GM21717 (cell line): Measurements from ENCODE around the gene RILPL2.
"Not testable (repeated sequence)": the region's sequence is repeated elsewhere in the genome, so short reads cannot be mapped to it uniquely, and the experiment has no call there.

ENCODE experiments used
- ATAC-seq: cut with Tn5 transposase; IDR thresholded peaks from one replicate; pipeline ENCODE4 v1.9.1; 2021; ENCODE audit warnings: mild to moderate bottlenecking, moderate library complexity; ENCODE audit not compliant: unreplicated experiment

The RILPL2 gene

DNA sequence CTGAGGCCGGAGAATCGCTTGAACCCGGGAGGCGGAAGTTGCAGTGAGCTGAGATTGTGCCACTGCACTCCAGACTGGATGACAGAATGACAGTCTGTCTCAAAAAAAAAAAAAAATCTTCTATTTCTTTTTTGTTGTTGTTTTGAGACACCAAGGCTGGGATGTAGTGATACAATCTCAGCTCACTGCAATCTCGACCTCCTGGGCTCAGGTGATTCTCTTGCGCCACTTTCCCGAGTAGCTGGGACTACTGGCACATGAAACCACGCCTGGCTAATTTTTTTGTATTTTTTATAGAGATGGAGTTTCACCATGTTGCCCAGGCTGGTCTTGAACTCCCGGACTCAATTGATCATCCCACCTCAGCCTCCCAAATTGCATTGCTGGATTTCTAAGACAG is 14.2 kb upstream of the RILPL2 start:
- no peak for ATAC-seq

DNA sequence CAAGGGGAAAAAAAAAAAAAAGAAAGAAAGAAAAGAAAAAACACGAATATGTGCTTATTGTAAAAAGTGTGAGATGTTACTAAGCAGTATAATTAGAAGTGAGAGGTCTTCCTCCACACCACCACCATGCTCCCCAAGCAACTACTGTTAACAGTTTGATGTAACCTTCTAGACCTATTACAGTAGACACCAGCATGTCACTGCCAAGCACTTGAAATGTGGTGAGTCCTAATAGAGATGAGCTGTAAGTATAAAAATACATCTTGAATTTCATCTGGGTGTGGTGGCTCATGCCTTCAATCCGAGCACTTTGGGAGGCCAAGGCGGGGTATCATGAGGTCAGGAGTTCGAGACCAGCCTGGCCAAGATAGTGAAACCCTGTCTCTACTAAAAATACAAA is 13.4 kb upstream of the RILPL2 start:
- ATAC-seq: no peak

DNA sequence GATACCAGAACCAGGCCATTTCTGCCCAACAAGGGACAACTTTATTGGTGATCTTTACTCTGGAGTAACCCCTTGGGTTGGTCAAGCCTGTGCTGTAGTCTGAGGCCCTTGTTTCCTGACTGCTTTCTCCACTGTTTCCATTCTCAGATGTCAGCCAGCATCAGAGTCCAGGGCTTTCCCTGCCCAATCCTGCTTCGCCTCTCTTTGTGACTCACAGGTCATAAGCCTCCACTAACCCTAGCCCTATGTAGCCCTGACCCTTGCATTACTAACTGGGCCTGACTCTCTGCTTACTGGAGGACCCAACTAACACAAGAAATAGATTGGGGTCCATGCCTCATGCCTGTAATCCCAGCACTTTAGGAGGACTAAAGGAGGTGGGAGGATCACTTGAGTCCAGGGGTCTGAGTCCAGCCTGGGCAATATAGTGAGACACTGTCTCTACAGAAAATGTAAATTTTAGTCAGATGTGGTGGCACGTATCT is 12.8 kb upstream of the RILPL2 start:
- no peak for ATAC-seq

DNA sequence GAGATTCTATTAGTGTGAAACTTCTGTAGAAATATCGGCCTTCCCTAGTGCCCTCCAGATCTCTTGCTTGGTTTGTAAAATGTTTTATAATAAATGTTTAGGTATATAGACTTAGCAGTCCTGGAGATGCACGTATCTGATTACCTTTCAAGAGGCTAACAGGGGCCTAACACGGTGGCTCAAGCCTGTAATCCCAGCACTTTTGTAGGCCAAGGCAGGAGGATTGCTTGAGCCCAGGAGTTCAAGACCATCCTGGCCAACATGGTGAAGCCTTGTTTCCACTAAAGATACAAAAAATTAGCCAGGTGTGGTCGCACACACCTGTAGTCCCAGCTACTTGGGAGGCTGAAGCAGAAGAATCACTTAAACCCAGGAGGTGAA is 9.8 kb upstream of the RILPL2 start:
- no peak for ATAC-seq

DNA sequence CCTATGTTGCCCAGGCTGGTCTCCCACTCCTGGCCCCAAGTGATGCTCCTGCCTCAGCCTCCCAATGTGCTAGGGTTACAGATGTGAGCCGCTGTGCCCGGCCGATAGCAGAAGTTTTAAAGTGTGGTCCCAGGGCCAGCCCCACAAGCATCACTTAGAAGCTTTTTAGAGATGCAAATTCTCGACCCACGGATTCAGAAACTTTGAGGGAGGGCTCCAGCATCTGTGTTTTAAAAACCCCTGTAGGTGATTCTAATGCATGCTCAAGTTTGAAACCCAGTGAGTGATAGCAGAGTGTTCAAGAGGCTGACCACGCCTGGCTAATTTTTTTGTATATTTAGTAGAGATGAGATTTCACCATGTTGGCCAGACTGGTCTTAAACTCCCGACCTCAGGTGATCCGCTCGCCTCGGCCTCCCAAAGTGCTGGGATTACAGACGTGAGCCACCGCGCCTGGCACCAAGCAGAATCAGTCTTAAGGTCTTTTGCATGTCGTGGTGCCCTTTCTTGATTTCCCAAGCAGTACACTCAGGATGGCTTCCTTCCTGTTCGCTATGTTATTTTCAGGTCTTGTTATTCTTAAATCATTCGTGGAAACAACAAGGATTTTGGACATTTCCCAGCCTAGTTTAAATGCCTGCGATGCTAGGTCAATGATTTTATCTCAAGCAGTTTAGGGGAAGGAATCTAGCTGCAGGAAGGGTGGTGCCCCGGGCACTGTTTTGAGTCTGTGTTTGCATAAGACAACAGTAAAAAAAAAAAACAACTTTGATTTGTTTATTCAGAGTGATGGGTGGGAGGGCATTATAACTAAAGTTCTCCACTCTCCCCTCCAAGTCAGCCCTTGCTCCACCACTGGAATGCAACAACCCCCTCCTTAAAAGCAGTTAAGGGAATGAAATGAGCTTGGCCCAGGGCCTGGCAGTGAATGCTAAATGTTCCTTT is 9.2 kb upstream of the RILPL2 start:
- ATAC-seq: no peak

DNA sequence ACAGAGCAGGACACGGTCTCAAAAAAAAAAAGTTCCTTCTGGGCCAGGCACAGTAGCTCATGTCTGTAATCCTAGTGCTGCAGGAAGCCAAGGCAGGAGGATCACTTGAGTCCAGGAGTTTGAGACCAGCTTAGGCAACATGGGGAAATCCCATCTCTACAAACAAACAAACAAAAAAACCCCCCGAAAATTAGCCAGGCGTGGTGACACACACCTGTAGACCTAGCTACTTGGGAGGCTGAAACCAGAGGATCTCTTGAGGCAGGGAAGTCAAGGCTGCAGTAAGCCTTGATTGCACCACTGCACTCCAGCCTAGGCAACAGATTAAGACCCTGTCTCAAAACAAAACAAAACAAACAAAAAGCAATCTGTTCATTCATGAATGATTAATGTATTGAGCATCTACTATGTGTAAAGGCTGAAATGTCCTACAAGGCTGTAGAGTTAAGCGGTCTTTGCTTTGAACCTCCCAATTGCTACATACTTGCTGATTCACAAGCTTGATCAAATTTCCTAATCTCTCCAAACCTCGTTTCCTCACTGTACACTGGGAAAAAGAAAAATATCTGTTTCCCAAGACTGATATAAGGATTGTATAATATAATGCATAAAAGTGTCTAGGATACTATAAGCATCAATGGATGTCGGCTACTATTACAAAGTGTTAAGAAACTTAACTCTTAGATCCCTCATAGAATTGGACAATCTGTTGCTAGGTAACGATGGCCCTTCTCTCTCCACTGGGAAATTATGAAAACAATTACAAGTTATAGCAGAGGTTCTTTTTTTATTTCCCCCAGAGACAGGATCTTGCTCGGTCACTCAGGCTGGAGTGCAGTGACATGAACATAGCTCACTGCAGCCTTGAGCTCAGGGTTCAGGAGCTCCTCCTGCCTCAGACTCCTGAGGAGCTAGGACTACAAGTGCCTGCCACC is 7.9 kb upstream of the RILPL2 start:
- ATAC-seq: no peak

DNA sequence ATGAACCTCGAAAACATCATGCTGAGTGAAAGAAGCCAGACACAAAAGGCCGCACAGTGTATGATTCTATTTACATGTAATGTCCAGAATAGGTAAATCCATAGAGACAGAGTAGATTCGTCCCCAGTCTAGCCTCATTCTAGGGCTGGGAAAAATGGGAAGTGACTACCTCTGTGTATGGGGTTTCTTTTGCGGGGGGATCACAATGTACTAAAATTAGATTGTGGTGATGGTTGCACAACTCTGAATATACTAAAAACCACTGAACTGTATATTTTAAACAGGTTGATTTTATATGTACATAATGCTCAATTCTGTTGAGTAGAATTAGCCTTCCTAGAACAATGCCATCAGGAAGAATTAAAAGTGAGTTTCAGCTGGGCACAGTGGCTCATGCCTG is 6.3 kb upstream of the RILPL2 start:
- no peak for ATAC-seq

DNA sequence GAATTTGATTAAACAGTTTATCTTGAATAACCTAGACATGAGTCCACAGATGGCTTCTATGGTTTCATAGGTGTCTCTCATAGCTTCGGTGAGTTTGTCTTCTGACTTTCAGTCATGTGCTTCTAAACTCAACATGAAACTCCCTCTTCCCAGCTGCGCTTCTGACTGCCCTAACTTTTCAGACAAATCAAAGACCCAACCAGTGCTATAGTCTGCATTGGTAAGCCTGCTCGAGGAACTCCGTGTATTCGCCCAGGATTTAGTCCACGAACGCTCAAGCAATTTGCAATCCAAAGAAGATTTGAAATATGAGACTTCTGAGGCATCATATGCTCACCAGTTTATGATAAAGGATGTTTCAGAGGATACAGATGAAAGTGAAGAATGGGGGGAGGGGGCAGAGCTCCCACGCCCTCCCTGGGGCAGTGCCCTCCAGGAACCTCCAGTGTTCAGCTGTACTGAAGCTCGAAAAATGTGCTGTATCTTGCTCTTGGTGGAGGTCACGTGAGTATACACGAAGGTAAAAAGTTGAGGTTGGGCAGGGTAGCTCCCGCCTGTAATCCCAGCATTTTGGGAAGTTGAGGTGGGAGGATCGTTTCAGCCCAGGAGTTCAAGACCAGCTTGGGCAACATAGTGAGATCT is 5.2 kb upstream of the RILPL2 start:
- peak; percentile 43 for ATAC-seq

DNA sequence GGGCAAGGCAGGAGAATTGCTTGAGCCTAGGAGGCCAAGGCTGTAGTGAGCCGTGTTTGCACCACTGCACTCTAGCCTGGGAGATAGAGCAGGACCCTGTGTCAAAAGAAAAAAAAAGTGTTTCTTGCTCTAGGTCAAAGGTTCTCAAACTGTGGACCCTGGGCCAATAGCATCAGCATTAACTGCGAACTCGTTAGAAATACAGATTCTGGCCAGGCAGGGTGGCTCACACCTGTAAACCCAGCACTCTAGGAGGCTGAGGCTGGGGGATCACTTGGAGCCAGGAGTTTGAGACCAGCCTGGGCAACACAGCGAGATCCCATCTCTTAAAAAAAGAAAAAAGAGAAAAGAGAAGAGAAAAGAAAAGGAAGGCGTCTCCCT is 858 bp downstream of the RILPL2 start:
- ATAC-seq: no peak

DNA sequence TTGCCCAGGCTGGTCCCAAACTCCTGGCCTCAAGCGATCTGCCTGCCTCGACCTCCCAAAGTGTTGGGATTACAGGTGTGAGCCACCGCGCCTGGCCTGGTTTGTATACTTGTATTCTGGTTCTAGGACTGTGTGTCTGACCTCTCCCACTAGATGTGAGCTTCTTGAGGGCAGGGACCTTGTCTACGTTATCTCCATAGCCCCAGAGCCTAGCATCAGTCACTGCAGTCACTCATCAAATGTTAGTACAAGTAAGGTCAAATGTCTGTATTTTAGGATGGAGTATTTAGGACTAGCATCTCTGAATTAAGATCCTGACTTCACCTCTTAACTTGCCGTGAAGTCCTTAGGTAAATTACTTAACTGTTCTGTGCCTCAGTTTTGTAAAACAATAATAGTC is 2.9 kb downstream of the RILPL2 start:
- no peak for ATAC-seq

DNA sequence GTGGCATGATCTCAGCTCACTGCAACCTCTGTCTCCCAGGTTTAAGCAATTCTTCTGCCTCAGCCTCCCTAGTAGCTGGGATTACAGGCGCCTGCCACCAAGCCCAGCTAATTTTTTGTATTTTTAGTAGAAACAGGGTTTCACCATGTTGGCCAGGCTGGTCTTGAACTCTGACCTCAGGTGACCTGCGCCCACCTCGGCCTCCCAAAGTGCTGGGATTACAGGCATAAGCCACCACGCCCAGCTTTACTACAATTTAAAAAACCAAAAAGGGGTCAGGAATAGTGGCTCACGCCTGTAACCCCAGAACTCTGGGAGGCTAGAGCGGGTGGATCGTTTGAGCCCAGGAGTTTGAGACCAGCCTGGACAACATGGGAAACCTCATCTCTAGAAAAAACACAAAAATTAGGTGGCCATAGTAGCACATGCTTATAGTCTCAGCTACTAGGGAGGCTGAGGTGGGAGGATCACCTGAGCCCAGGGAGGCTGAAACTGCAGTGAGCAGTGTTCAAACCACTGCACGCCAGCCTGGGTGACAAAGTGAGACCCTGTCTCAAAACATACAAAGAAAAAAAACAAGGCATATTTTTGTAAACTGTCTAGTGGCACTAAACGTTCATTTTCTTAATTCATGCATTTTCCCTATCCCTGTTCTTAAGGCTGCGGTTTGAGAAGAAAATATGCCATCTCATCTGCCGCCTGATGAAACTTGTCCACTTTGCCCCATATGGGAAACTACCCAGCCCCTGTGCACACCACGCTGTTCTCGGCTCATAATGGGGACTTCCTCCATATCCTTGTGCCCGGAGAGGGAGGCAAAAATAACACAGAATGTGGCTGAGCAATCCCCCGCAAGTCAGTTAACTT is 4.3 kb downstream of the RILPL2 start:
- peak; percentile 25 for ATAC-seq

DNA sequence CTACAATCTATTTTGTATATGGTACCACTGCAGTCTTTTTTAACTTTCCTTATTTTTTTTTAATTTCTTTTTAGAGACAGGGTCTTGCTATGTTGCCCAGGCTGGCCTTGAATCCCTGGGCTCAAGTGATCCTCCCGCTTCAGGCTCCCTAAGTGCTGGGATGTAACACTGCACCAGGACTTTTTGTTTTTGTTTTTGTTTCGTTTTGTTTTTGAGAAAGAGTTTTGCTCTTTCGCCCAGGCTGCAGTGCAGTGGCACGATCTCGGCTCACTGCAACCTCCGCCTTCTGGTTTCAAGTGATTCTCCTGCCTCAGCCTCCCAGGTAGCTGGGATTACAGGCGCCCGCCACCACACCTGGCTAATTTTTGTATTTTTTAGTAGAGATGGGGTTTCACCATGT is 7.4 kb downstream of the RILPL2 start:
- not testable (repeated sequence) for ATAC-seq

DNA sequence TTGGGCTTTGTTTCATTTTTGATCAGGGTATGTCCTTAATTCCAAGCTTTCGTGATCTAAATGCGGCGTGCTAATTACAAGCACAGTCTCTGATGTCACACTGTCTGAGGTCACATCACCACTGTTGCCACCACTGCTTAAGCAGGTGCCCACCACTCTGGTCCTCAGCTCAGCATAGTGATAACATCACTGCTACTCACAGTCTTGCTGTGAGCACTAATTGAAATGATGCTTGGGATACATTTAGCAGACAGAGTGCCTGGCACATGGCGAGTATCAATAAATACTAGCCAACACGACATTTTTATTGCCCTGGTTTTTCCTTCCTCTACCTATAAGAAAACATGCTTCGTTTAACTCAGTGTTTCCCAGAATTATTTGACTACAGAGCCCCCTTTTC is 7.9 kb downstream of the RILPL2 start:
- ATAC-seq: no peak

DNA sequence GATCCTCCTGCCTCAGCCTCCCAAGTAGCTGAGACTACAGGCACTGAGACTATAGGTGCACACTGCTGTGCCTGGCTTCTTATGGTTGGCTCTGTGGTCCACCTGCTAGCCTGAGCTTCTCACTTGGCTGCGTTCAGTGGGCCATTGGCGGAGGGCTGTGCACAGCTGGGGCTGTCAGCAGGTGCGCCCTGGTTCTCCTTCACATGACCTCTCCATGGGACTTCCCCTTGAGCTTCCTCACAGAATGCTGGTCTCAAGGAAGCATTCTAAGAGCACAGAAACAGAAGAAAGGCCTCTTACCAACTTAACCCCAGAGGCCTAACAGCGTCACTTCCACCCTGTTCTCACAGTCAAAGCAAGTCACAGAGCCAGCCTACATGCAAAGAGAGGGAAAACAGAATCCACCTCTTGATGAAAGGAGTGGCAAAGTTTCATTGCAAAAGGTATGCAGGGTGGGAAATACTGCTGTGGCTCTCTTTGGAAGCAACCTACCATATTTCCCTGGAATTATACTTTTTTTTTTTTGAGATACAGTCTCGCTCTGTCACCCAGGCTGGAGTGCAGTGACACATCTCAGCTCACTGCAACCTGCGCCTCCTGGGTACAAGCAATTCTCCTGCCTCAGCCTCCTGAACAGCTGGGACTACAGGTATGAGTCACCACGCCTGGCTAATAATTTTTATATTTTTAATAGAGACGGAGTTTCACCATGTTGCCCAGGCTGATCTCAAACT is 9.3 kb downstream of the RILPL2 start:
- ATAC-seq: peak; percentile 84

DNA sequence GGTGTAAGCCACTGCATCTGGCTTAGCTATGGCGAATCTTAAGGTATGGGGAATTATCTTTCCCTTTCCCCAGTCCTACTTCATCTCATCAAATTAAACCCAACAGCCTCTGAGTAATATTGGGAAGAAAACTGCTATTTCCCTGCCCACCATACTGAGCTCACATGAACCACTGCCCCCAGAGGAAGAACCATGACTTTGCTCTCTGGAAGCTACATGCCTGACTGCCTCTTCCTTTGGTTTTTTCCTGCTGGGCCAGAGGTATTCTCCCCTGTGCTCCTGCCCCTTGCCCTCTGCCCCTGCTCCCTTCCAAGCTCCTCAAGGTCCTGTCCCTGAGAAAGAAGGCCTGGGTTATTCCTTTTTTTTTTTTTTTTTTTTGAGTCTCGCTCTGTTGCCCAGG is 15.2 kb downstream of the RILPL2 start:
- no peak for ATAC-seq

DNA sequence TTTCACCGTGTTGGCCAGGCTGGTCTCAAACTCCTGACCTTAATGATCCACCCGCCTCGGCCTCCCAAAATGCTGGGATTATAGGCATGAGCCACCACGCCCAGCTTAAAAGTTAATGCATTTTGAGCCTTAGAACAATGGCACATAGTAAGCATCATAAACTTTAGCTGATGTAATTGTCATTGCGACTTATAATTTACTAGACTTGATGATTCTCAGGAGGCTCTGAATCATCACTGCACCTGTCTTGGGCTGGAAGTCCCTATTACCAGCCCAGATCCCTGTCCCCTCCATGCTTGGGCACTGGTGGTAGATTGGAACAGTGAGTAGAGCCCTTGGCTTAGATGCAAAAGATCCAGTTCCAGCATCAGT is 26.5 kb downstream of the RILPL2 start:
- ATAC-seq: no peak

DNA sequence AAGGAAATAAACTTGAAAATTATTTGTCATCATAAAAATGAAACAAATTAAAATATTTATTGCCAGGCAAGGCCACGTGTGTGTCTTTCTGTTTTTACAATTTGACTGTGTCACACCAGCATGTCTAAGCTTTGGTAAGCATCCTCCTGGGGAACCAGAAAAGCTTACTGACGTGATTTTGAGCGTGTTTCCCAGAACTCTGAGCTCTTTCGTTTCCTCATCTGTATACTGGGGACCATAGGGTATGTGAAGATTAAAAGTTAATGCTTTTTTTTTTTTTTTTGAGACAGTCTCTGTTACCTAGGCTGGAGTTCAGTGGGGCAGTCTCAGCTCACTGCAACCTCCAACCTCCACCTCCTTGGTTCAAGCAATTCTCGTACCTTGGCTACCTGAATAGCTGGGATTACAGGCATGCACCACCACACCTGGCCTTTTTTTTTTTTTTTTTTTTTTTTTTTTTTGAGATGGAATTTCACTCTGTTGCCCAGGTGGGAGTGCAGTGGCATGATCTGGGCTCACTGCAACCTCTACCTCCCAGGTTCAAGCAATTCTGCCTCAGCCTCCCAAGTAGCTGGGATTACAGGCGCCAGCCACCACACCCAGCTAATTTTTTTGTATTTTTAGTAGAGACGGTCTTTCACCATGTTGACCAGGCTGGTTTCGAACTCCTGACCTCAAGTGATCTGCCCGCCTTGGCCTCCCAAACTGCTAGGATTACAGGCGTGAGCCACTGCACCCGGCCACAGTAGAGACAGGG is 27.0 kb downstream of the RILPL2 start:
- ATAC-seq: not testable (repeated sequence)

DNA sequence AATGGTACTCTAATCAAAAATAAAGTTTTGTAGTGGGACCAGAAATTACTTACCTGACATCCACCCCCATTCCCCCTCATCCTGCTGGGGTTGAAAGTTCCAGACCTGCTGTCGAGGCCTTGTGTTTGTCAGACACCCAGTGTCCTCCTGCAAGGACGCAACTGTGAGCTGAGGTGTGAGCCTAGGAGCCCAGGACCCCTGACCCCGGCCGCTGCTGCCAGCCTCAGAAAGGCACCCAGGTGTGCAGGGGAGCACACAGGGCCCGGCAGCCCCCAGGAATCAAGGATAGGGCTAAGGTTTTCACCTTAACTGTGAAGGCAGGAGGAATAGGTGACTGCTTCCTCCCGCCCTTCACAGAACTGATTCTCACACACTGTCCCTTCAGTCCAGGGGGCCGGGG is 27.9 kb downstream of the RILPL2 start:
- not testable (repeated sequence) for ATAC-seq

DNA sequence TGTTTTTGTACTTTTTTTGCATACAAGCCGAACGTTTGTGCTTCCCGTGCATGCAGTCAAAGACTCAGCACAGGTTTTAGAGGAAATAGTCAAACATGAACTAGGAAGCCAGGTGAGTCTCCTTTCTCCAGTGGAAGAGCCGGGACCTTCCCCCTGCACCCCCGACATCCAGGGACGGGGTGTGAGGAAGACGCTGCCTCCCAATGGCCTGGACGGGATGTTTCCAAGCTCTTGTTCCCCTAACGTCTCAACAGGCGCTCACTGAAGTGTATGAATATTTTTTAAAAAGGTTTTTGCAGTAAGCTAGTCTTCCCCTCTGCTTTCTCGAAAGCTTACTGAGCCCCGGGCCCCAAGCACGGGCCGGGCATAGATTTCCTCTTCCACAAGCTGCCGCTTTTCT is 28.6 kb downstream of the RILPL2 start:
- not testable (repeated sequence) for ATAC-seq
